Smooth muscle cell (in vitro differentiated cells): ENCODE results near the gene DOCK4. TPM values are rescaled to one million over a fixed set of nuclear protein-coding genes. Genes with fewer than 3 reads are reported as not detected.

Experiments
- DNase-seq: peaks from one replicate; lab custom pipeline; 2025; ENCODE audit not compliant: unreplicated experiment; lab: John Stamatoyannopoulos, UW
- H2AFZ ChIP-seq: fragments of 200-600 bp; sonication (generic); 2 replicates; pipeline ENCODE4 v1.6.0; 2016; ENCODE audit warnings: antibody characterized with exemption, low read depth, mild to moderate bottlenecking
- H3F3A ChIP-seq: fragments of 200-600 bp; sonication (generic); 2 replicates; pipeline ENCODE4 v1.6.0; 2017; ENCODE audit warnings: antibody characterized with exemption, low read depth
- H3K27ac ChIP-seq: fragments of 200-600 bp; sonication (generic); 2 replicates; pipeline ENCODE4 v1.5.1; 2016; ENCODE audit warnings: low read depth, mild to moderate bottlenecking
- H3K27me3 ChIP-seq: fragments of 200-600 bp; sonication (generic); 2 replicates; pipeline ENCODE4 v1.6.1; 2016; ENCODE audit warnings: low read depth, mild to moderate bottlenecking
- H3K36me3 ChIP-seq: fragments of 200-600 bp; sonication (generic); 2 replicates; pipeline ENCODE4 v1.5.1; 2016; ENCODE audit warnings: low read depth
- H3K4me1 ChIP-seq: fragments of 200-600 bp; sonication (generic); 2 replicates; pipeline ENCODE4 v1.5.1; 2016; ENCODE audit warnings: low read depth
- H3K4me2 ChIP-seq: fragments of 200-600 bp; sonication (generic); 2 replicates; pipeline ENCODE4 v1.6.0; 2016; ENCODE audit warnings: mild to moderate bottlenecking
- H3K4me3 ChIP-seq: fragments of 200-600 bp; sonication (generic); 2 replicates; pipeline ENCODE4 v1.5.1; 2016; ENCODE audit warnings: mild to moderate bottlenecking
- H3K79me2 ChIP-seq: fragments of 200-600 bp; sonication (generic); 2 replicates; pipeline ENCODE4 v1.6.0; 2016; ENCODE audit warnings: low read depth, mild to moderate bottlenecking
- H3K9ac ChIP-seq: fragments of 200-600 bp; sonication (generic); 2 replicates; pipeline ENCODE4 v1.6.0; 2016; ENCODE audit warnings: low read depth
- H3K9me3 ChIP-seq: fragments of 200-600 bp; sonication (generic); replicated peaks from 2 replicates; pipeline ENCODE4 v1.5.1; 2016; ENCODE audit warnings: low read depth
- H4K20me1 ChIP-seq: fragments of 200-600 bp; sonication (generic); 2 replicates; pipeline ENCODE4 v1.6.0; 2016; ENCODE audit warnings: low read depth
- WGBS: methylation state at CpG from one replicate; pipeline ENCODE4 v1.1.7; 2016; ENCODE audit warnings: low lambda C conversion rate; 5-methylcytosine and 5-hydroxymethylcytosine counted together
- polyA plus RNA-seq: library from polyadenylated mRNA; unstranded; fragments of >200 nt; fragmentation: Nextera tagmentation; extraction: Ambion mirVana; gene quantifications from 2 replicates; pipeline ENCODE4 v1.2.1, GENCODE V29; 2016
- total RNA-seq: library from RNA; depleted of rRNA; stranded (reverse); fragments of >200 nt; gene quantifications from 2 replicates; pipeline ENCODE4 v1.2.3, GENCODE V29; 2014
- TF ChIP-seq, protein P1 (sequence below): fragments of 200-600 bp; sonication (generic); IDR thresholded peaks from 2 replicates; pipeline ENCODE4 v1.5.1; 2017; ENCODE audit warnings: borderline replicate concordance, mild to moderate bottlenecking, antibody characterized with exemption; ENCODE audit not compliant: insufficient read depth, poor library complexity, severe bottlenecking

The DOCK4 gene
- total and polyA plus RNA-seq, 2 experiments from 2014 or later: 7.4 to 20.5 TPM

- Histone ChIP-seq H3K27me3 (no peaks in the 10 kb centered on the region), H3F3A (no peaks in the 10 kb centered on the region), H3K79me2 (no peaks in the 10 kb centered on the region), H3K4me3 (no peak overlapping the region), H3K27ac (no peak overlapping the region), H3K36me3 (no peaks in the 10 kb centered on the region), H2AFZ (no peak overlapping the region), H3K9ac (no peak overlapping the region), H3K4me2 (no peak overlapping the region), H4K20me1 (no peaks in the 10 kb centered on the region), H3K4me1 (peaks cover 8% of the 10 kb centered on the region), H3K9me3 (no peaks in the 10 kb centered on the region)
- TF ChIP-seq, protein P1, sequence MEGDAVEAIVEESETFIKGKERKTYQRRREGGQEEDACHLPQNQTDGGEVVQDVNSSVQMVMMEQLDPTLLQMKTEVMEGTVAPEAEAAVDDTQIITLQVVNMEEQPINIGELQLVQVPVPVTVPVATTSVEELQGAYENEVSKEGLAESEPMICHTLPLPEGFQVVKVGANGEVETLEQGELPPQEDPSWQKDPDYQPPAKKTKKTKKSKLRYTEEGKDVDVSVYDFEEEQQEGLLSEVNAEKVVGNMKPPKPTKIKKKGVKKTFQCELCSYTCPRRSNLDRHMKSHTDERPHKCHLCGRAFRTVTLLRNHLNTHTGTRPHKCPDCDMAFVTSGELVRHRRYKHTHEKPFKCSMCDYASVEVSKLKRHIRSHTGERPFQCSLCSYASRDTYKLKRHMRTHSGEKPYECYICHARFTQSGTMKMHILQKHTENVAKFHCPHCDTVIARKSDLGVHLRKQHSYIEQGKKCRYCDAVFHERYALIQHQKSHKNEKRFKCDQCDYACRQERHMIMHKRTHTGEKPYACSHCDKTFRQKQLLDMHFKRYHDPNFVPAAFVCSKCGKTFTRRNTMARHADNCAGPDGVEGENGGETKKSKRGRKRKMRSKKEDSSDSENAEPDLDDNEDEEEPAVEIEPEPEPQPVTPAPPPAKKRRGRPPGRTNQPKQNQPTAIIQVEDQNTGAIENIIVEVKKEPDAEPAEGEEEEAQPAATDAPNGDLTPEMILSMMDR: no peak
- DNase-seq: no peak
Observed at GRCh38 chr7:111789870-111790269, 416.3 kb downstream of the DOCK4 start.

DNA sequence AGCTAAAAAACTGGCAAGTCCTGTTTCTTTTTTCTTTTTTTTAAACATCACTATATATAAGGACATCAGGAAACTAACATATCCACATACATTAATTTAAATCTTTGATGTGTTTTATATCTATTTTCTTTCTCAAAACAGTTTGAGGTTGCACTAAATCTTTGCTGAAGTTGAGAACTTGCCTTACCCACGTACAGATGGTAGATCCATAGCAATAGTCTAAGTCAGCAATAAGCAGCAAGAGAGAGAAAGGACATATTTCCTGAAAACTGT is 417.2 kb downstream of the DOCK4 start:
- TF ChIP-seq, protein P1: no peak
- DNase-seq: no peak
- no peak overlapping the region for H3K4me3 ChIP-seq
- H4K20me1 ChIP-seq: no peaks in the 10 kb centered on the region
- 77% methylated on average over 1 of the region's 1 CpG for WGBS
- H3K27ac ChIP-seq: no peak overlapping the region
- no peaks in the 10 kb centered on the region for H3K36me3 ChIP-seq
- no peaks in the 10 kb centered on the region for H3K9me3 ChIP-seq
- no peak overlapping the region for H2AFZ ChIP-seq
- H3K9ac ChIP-seq: no peak overlapping the region
- H3K79me2 ChIP-seq: no peaks in the 10 kb centered on the region
- H3F3A ChIP-seq: no peaks in the 10 kb centered on the region
- no peaks in the 10 kb centered on the region for H3K27me3 ChIP-seq
- H3K4me2 ChIP-seq: no peak overlapping the region
- H3K4me1 ChIP-seq: peaks cover 8% of the 10 kb centered on the region

GRCh38 chr7:111788286-111789047 is 417.7 kb downstream of the DOCK4 start:
- Histone ChIP-seq H3K27ac (no peak overlapping the region), H2AFZ (no peak overlapping the region), H3K4me1 (peaks cover 8% of the 10 kb centered on the region), H4K20me1 (no peaks in the 10 kb centered on the region), H3K79me2 (no peaks in the 10 kb centered on the region), H3K9ac (no peak overlapping the region), H3K4me2 (no peak overlapping the region), H3K9me3 (no peaks in the 10 kb centered on the region), H3K4me3 (no peak overlapping the region), H3F3A (no peaks in the 10 kb centered on the region), H3K27me3 (no peaks in the 10 kb centered on the region), H3K36me3 (no peaks in the 10 kb centered on the region)
- TF ChIP-seq, protein P1: no peak
- WGBS: 55% methylated on average over 9 of the region's 9 CpGs
- DNase-seq: no peak

DNA sequence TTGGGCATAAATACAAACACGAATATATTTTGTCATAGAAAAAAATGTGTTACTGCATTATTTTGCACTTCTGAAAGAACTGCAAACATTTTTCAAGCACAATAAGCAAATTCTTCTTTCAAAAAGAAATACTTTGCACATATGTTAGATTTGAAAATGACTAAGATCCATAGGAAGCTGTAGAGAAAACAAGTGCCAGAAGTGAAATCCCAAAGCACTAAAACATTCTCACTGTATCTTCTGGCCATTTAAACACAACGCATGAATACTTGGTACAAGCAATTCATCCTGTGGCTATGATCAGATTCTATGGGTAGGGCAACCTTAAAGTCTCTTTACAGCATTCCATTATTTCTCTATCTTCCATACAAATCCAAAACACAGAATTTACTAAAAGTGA is 418.5 kb downstream of the DOCK4 start:
- Histone ChIP-seq H2AFZ (no peak overlapping the region), H3K4me1 (peaks cover 8% of the 10 kb centered on the region), H3K36me3 (no peaks in the 10 kb centered on the region), H4K20me1 (no peaks in the 10 kb centered on the region), H3K4me2 (no peak overlapping the region), H3K4me3 (no peak overlapping the region), H3K79me2 (no peaks in the 10 kb centered on the region), H3K27me3 (no peaks in the 10 kb centered on the region), H3K9ac (no peak overlapping the region), H3K9me3 (no peaks in the 10 kb centered on the region), H3K27ac (no peak overlapping the region), H3F3A (no peaks in the 10 kb centered on the region)
- 97% methylated on average over 2 of the region's 2 CpGs for WGBS
- DNase-seq: no peak
- TF ChIP-seq, protein P1: no peak
